ENCODE results near the gene TM7SF2. TPM values are rescaled to one million over a fixed set of nuclear protein-coding genes. Genes with fewer than 3 reads are reported as not detected.

The TM7SF2 gene
- 13.1 TPM for polyA plus RNA-seq (2012; ENCODE audit: missing spikeins)

GRCh38 chr11:65111744-65112545, at the start of gene TM7SF2:
TSS of gene TM7SF2 (plus strand) at chr11:65111872. CDS start at chr11:65112016, 144 bp downstream.
- TF ChIP-seq POLR2A (IDR thresholded peaks at IDR 0.05; ENCODE audit: low read depth, low read length) = peak; percentile 95
- peak; percentile 87 for TF ChIP-seq POLR2AphosphoS5 (IDR thresholded peaks at IDR 0.05; ENCODE audit: low read depth, low read length)
- TF ChIP-seq TAF1 (IDR thresholded peaks at IDR 0.05; ENCODE audit: borderline replicate concordance, low read depth, low read length) = peak; percentile 10; the same call in 1 of the 2 replicates
- peak; percentile 97 for DNase-seq (ENCODE audit: insufficient read length)
- peak; percentile 100 for FAIRE-seq

- DNase-seq (ENCODE audit: insufficient read length) = no peak
- no peak for FAIRE-seq
- TF ChIP-seq POLR2AphosphoS5 (IDR thresholded peaks at IDR 0.05; ENCODE audit: low read depth, low read length) (no peak), TAF1 (IDR thresholded peaks at IDR 0.05; ENCODE audit: borderline replicate concordance, low read depth, low read length) (no peak), POLR2A (IDR thresholded peaks at IDR 0.05; ENCODE audit: low read depth, low read length) (no peak)
These were observed 48.1 kb upstream of the TM7SF2 start for GRCh38 chr11:65063532-65063931.

GRCh38 chr11:65064847-65065240, 46.8 kb upstream of the TM7SF2 start:
- no peak for FAIRE-seq
- TF ChIP-seq POLR2A (IDR thresholded peaks at IDR 0.05; ENCODE audit: low read depth, low read length) (no peak), TAF1 (IDR thresholded peaks at IDR 0.05; ENCODE audit: borderline replicate concordance, low read depth, low read length) (no peak), POLR2AphosphoS5 (IDR thresholded peaks at IDR 0.05; ENCODE audit: low read depth, low read length) (no peak)
- DNase-seq (ENCODE audit: insufficient read length) = no peak

GRCh38 chr11:65065851-65066250, 45.8 kb upstream of the TM7SF2 start:
- FAIRE-seq (no peak), DNase-seq (ENCODE audit: insufficient read length) (no peak)
- TF ChIP-seq POLR2AphosphoS5 (IDR thresholded peaks at IDR 0.05; ENCODE audit: low read depth, low read length) (no peak), POLR2A (IDR thresholded peaks at IDR 0.05; ENCODE audit: low read depth, low read length) (no peak), TAF1 (IDR thresholded peaks at IDR 0.05; ENCODE audit: borderline replicate concordance, low read depth, low read length) (no peak)

GRCh38 chr11:65066315-65066714, 45.4 kb upstream of the TM7SF2 start:
- DNase-seq (ENCODE audit: insufficient read length) = no peak
- TF ChIP-seq POLR2AphosphoS5 (IDR thresholded peaks at IDR 0.05; ENCODE audit: low read depth, low read length) = no peak
- TF ChIP-seq TAF1 (IDR thresholded peaks at IDR 0.05; ENCODE audit: borderline replicate concordance, low read depth, low read length) = no peak
- TF ChIP-seq POLR2A (IDR thresholded peaks at IDR 0.05; ENCODE audit: low read depth, low read length) = no peak
- FAIRE-seq = no peak

- TF ChIP-seq POLR2A (IDR thresholded peaks at IDR 0.05; ENCODE audit: low read depth, low read length) (no peak), TAF1 (IDR thresholded peaks at IDR 0.05; ENCODE audit: borderline replicate concordance, low read depth, low read length) (no peak), POLR2AphosphoS5 (IDR thresholded peaks at IDR 0.05; ENCODE audit: low read depth, low read length) (no peak)
- FAIRE-seq = peak; percentile 14
- DNase-seq (ENCODE audit: insufficient read length) = no peak
These were observed 44.8 kb upstream of the TM7SF2 start for GRCh38 chr11:65066805-65067291.

- DNase-seq (ENCODE audit: insufficient read length) = peak; percentile 65
- peak; percentile 79 for FAIRE-seq
- no peak for TF ChIP-seq POLR2AphosphoS5 (IDR thresholded peaks at IDR 0.05; ENCODE audit: low read depth, low read length)
- no peak for TF ChIP-seq POLR2A (IDR thresholded peaks at IDR 0.05; ENCODE audit: low read depth, low read length)
- no peak for TF ChIP-seq TAF1 (IDR thresholded peaks at IDR 0.05; ENCODE audit: borderline replicate concordance, low read depth, low read length)
These were observed 44.2 kb upstream of the TM7SF2 start for GRCh38 chr11:65067446-65067845.

- no peak for DNase-seq (ENCODE audit: insufficient read length)
- FAIRE-seq = peak; percentile 88
- TF ChIP-seq POLR2A (IDR thresholded peaks at IDR 0.05; ENCODE audit: low read depth, low read length) (no peak), POLR2AphosphoS5 (IDR thresholded peaks at IDR 0.05; ENCODE audit: low read depth, low read length) (no peak), TAF1 (IDR thresholded peaks at IDR 0.05; ENCODE audit: borderline replicate concordance, low read depth, low read length) (no peak)
These were observed 42.5 kb upstream of the TM7SF2 start for GRCh38 chr11:65069217-65069616.

- FAIRE-seq (peak; percentile 51), DNase-seq (ENCODE audit: insufficient read length) (no peak)
- TF ChIP-seq POLR2A (IDR thresholded peaks at IDR 0.05; ENCODE audit: low read depth, low read length) = peak; percentile 34; the same call in 1 of the 2 replicates
- TF ChIP-seq TAF1 (IDR thresholded peaks at IDR 0.05; ENCODE audit: borderline replicate concordance, low read depth, low read length) = no peak
- no peak for TF ChIP-seq POLR2AphosphoS5 (IDR thresholded peaks at IDR 0.05; ENCODE audit: low read depth, low read length)
These were observed 39.6 kb upstream of the TM7SF2 start for GRCh38 chr11:65071907-65072630.

GRCh38 chr11:65072631-65072966, 39.1 kb upstream of the TM7SF2 start:
- TF ChIP-seq POLR2AphosphoS5 (IDR thresholded peaks at IDR 0.05; ENCODE audit: low read depth, low read length) = no peak
- no peak for TF ChIP-seq POLR2A (IDR thresholded peaks at IDR 0.05; ENCODE audit: low read depth, low read length)
- TF ChIP-seq TAF1 (IDR thresholded peaks at IDR 0.05; ENCODE audit: borderline replicate concordance, low read depth, low read length) = no peak
- DNase-seq (ENCODE audit: insufficient read length) (no peak), FAIRE-seq (no peak)

GRCh38 chr11:65077451-65077850, 34.2 kb upstream of the TM7SF2 start:
- TF ChIP-seq POLR2A (IDR thresholded peaks at IDR 0.05; ENCODE audit: low read depth, low read length) = no peak
- no peak for TF ChIP-seq POLR2AphosphoS5 (IDR thresholded peaks at IDR 0.05; ENCODE audit: low read depth, low read length)
- no peak for TF ChIP-seq TAF1 (IDR thresholded peaks at IDR 0.05; ENCODE audit: borderline replicate concordance, low read depth, low read length)
- no peak for FAIRE-seq
- no peak for DNase-seq (ENCODE audit: insufficient read length)
